ENCODE measurements around the gene GIGYF2. TPM values are rescaled to one million over a fixed set of nuclear protein-coding genes. Genes with fewer than 3 reads are reported as not detected.

GIGYF2 gene
- total RNA-seq, 1 experiment from 2014 or later: 55.3 TPM

GRCh38 chr2:232829988-232830387 is 132.9 kb downstream of the GIGYF2 start:
- Histone ChIP-seq H2AK5ac (ENCODE audit: insufficient read length, low read length) (no peak overlapping the region), H4K91ac (ENCODE audit: insufficient read length, low read depth, low read length) (no peak overlapping the region), H4K8ac (replicated peaks; ENCODE audit: insufficient read length, low read depth, low read length) (no peak overlapping the region), H3K23me2 (ENCODE audit: insufficient read length, low read depth, low read length, poor library complexity, severe bottlenecking) (no peaks in the 10 kb centered on the region), H3K79me2 (ENCODE audit: insufficient read depth, low read length) (no peaks in the 10 kb centered on the region), H3K9ac (ENCODE audit: extremely low read depth, insufficient read length, low read length) (no peak overlapping the region), H2BK5ac (ENCODE audit: insufficient read length, low read length) (no peak overlapping the region), H3K27me3 (ENCODE audit: insufficient read depth, low read length) (no peaks in the 10 kb centered on the region), H3K56ac (ENCODE audit: insufficient read length, low read depth, low read length) (no peak overlapping the region), H2BK12ac (ENCODE audit: insufficient read length, low read depth, low read length) (no peak overlapping the region), H3K14ac (ENCODE audit: insufficient read depth, low read length) (no peak overlapping the region), H4K20me1 (ENCODE audit: control insufficient read depth, insufficient read depth, insufficient read length) (no peaks in the 10 kb centered on the region), H4K5ac (ENCODE audit: insufficient read length, low read depth, low read length) (no peak overlapping the region), H2BK120ac (ENCODE audit: low read depth, low read length, poor library complexity, severe bottlenecking) (no peak overlapping the region), H3K4ac (ENCODE audit: low read depth, low read length) (no peak overlapping the region), H3K23ac (ENCODE audit: insufficient read length, low read depth, low read length) (no peak overlapping the region), H3K27ac (ENCODE audit: insufficient read length, low read depth, low read length) (no peak overlapping the region), H3K9me3 (ENCODE audit: control insufficient read depth, low read depth, low read length) (no peaks in the 10 kb centered on the region), H2BK20ac (ENCODE audit: low read depth, low read length, poor library complexity, severe bottlenecking) (no peak overlapping the region), H3K4me2 (ENCODE audit: insufficient read depth, insufficient read length, low read length) (no peak overlapping the region), H2AFZ (ENCODE audit: low read length) (no peak overlapping the region), H3K79me1 (ENCODE audit: insufficient read depth, low read depth, low read length, poor library complexity, severe bottlenecking) (no peaks in the 10 kb centered on the region), H3K18ac (ENCODE audit: insufficient read length, low read depth, low read length) (no peak overlapping the region), H3T11ph (ENCODE audit: low read length) (no peak overlapping the region), H3K4me1 (ENCODE audit: insufficient read depth, low read length) (no peaks in the 10 kb centered on the region), H2BK15ac (ENCODE audit: low read depth, low read length) (no peak overlapping the region)
- no peak overlapping the region for H3K4me3 Mint-ChIP-seq
- no CpG with 5 or more reads among the region's 3 CpGs for WGBS (ENCODE audit: extremely low coverage, insufficient read length, low lambda C conversion rate)
- no peak overlapping the region for H3K27ac Mint-ChIP-seq
- DNase-seq: no peak
- no peaks in the 10 kb centered on the region for H3K4me1 Mint-ChIP-seq
- TF ChIP-seq, protein P1, sequence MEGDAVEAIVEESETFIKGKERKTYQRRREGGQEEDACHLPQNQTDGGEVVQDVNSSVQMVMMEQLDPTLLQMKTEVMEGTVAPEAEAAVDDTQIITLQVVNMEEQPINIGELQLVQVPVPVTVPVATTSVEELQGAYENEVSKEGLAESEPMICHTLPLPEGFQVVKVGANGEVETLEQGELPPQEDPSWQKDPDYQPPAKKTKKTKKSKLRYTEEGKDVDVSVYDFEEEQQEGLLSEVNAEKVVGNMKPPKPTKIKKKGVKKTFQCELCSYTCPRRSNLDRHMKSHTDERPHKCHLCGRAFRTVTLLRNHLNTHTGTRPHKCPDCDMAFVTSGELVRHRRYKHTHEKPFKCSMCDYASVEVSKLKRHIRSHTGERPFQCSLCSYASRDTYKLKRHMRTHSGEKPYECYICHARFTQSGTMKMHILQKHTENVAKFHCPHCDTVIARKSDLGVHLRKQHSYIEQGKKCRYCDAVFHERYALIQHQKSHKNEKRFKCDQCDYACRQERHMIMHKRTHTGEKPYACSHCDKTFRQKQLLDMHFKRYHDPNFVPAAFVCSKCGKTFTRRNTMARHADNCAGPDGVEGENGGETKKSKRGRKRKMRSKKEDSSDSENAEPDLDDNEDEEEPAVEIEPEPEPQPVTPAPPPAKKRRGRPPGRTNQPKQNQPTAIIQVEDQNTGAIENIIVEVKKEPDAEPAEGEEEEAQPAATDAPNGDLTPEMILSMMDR (conservative IDR thresholded peaks at IDR 0.05): no peak
- H3K9me3 Mint-ChIP-seq: no peaks in the 10 kb centered on the region
- H3K27me3 Mint-ChIP-seq (ENCODE audit: low read depth): no peaks in the 10 kb centered on the region
- peaks cover 24 to 60% (median 52%) of the 10 kb centered on the region in 3 experiments; a peak in 6 of 7 replicates for H3K36me3 Mint-ChIP-seq (ENCODE audit: insufficient read depth in 1 of 3, low read depth in 3 of 3)

Data from H9 (cell line).